ENCODE measurements around the gene DES. TPM values are rescaled to one million over a fixed set of nuclear protein-coding genes. Genes with fewer than 3 reads are reported as not detected.

DES gene
- total RNA-seq, 1 experiment from 2014 or later, result not detected

DNA sequence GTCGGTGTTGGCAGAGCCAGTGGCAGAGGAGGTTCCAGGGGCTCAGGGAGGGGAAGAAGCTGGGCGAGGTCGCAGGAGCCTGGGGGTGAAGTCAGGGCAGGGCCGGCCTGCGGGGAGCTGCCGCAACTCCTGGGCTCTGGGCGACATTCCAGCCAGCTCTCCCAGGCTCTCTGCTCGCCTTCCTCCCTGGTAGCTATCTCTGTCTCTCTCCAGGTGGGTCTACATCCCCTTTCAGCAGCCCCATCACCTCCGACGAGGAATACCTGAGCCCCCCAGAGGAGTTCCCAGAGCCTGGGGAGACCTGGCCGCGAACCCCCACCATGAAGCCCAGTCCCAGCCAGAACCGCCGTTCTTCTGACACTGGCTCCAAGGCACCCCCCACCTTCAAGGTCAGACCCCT, 43.5 kb downstream of the DES start:
- Mint-ChIP-seq H3K27me3 (ENCODE audit: unreplicated experiment) (no peaks in the 10 kb centered on the region), H3K9me3 (ENCODE audit: low read depth, unreplicated experiment) (no peaks in the 10 kb centered on the region), H3K4me1 (ENCODE audit: low read depth, unreplicated experiment) (peaks cover 10% of the 10 kb centered on the region), H3K4me3 (ENCODE audit: low read depth, unreplicated experiment) (no peak overlapping the region), H3K36me3 (ENCODE audit: insufficient read depth, unreplicated experiment) (no peaks in the 10 kb centered on the region), H3K27ac (ENCODE audit: unreplicated experiment) (no peak overlapping the region)
- CTCF ChIA-PET, result interaction anchor here (0.6 kb wide), 2 partner anchors 53 to 1142 kb away, joined by 3 read pairs; no protein-coding TSS in a partner anchor
- BruUV-seq (replicated peaks), result no TSS peak
- no peak for DNase-seq
- TF ChIP-seq, protein P1, sequence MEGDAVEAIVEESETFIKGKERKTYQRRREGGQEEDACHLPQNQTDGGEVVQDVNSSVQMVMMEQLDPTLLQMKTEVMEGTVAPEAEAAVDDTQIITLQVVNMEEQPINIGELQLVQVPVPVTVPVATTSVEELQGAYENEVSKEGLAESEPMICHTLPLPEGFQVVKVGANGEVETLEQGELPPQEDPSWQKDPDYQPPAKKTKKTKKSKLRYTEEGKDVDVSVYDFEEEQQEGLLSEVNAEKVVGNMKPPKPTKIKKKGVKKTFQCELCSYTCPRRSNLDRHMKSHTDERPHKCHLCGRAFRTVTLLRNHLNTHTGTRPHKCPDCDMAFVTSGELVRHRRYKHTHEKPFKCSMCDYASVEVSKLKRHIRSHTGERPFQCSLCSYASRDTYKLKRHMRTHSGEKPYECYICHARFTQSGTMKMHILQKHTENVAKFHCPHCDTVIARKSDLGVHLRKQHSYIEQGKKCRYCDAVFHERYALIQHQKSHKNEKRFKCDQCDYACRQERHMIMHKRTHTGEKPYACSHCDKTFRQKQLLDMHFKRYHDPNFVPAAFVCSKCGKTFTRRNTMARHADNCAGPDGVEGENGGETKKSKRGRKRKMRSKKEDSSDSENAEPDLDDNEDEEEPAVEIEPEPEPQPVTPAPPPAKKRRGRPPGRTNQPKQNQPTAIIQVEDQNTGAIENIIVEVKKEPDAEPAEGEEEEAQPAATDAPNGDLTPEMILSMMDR (IDR thresholded peaks at IDR 0.05; ENCODE audit: unreplicated experiment), result no peak
- intact Hi-C loops (cut with micrococcal nuclease; ENCODE audit: unreplicated experiment), result no loop called here

DNA sequence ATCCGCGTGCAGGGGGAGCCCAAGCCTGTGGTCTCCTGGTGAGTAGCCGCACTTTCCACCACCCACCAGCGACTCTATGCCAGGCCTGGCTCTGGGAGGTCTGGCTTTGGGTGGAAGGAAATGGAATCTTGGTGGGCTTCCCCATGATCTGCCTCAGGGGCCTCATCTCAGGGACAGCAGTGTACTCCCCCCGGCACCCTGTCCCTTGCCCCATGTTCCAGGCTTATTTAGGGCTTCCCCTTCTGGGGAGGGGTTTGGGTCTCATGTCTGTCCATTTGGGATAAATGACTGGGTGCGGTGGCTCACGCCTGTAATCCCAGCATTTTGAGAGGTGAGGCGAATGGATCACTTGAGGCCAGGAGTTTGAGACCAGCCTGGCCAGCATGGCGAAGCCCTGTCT, 44.2 kb downstream of the DES start:
- Mint-ChIP-seq H3K9me3 (ENCODE audit: low read depth, unreplicated experiment) (no peaks in the 10 kb centered on the region), H3K36me3 (ENCODE audit: insufficient read depth, unreplicated experiment) (no peaks in the 10 kb centered on the region), H3K4me3 (ENCODE audit: low read depth, unreplicated experiment) (no peak overlapping the region), H3K27ac (ENCODE audit: unreplicated experiment) (no peak overlapping the region), H3K4me1 (ENCODE audit: low read depth, unreplicated experiment) (peaks cover 16% of the 10 kb centered on the region), H3K27me3 (ENCODE audit: unreplicated experiment) (no peaks in the 10 kb centered on the region)
- TF ChIP-seq, protein P1 (IDR thresholded peaks at IDR 0.05; ENCODE audit: unreplicated experiment), result no peak
- intact Hi-C loops (cut with micrococcal nuclease; ENCODE audit: unreplicated experiment), result no loop called here
- CTCF ChIA-PET, result interaction anchor here (0.6 to 1.1 kb wide), 2 partner anchors 9 to 33 kb away, joined by 4 read pairs; no protein-coding TSS in a partner anchor
- BruUV-seq (replicated peaks), result no TSS peak
- no peak for DNase-seq

DNA sequence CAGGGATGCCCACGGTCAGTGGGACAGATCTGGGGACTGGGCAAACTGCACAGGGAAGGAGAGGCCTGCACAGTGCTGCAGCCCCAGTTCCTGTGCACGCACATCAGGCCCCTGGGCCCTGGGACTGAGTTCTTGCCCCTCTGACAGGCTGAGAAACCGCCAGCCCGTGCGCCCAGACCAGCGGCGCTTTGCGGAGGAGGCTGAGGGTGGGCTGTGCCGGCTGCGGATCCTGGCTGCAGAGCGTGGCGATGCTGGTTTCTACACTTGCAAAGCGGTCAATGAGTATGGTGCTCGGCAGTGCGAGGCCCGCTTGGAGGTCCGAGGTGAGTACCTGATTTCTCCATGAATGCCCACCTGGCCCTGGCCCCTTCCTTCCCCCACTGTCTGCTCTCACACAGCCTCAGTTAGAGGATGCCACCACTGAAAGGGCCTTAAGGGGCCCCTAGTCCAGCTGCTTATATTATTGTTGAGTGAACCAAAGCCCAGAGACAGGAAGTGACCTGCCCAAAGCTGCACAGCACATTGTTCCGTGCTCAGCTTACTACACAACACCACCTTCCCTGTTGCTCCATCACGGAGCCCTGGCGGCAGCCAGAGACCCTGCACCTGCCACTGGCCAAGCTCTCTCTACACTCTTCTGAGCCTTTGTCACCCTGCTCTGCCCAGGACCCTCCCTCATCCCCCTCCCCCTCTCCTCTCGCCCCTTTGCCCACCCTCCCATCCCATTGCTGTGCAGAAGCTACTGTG, 46.3 kb downstream of the DES start:
- no peaks in the 10 kb centered on the region for H3K27me3 Mint-ChIP-seq (ENCODE audit: unreplicated experiment)
- H3K27ac Mint-ChIP-seq (ENCODE audit: unreplicated experiment), result no peak overlapping the region
- H3K9me3 Mint-ChIP-seq (ENCODE audit: low read depth, unreplicated experiment), result no peaks in the 10 kb centered on the region
- no TSS peak for BruUV-seq (replicated peaks)
- H3K36me3 Mint-ChIP-seq (ENCODE audit: insufficient read depth, unreplicated experiment), result no peaks in the 10 kb centered on the region
- intact Hi-C loops (cut with micrococcal nuclease; ENCODE audit: unreplicated experiment), result no loop called here
- CTCF ChIA-PET, result interaction anchor here (1.3 kb wide), 1 partner anchor 13 kb away, joined by 6 read pairs; no protein-coding TSS in a partner anchor
- TF ChIP-seq, protein P1 (IDR thresholded peaks at IDR 0.05; ENCODE audit: unreplicated experiment), result no peak
- peaks cover 13% of the 10 kb centered on the region for H3K4me1 Mint-ChIP-seq (ENCODE audit: low read depth, unreplicated experiment)
- no peak for DNase-seq
- H3K4me3 Mint-ChIP-seq (ENCODE audit: low read depth, unreplicated experiment), result no peak overlapping the region

DNA sequence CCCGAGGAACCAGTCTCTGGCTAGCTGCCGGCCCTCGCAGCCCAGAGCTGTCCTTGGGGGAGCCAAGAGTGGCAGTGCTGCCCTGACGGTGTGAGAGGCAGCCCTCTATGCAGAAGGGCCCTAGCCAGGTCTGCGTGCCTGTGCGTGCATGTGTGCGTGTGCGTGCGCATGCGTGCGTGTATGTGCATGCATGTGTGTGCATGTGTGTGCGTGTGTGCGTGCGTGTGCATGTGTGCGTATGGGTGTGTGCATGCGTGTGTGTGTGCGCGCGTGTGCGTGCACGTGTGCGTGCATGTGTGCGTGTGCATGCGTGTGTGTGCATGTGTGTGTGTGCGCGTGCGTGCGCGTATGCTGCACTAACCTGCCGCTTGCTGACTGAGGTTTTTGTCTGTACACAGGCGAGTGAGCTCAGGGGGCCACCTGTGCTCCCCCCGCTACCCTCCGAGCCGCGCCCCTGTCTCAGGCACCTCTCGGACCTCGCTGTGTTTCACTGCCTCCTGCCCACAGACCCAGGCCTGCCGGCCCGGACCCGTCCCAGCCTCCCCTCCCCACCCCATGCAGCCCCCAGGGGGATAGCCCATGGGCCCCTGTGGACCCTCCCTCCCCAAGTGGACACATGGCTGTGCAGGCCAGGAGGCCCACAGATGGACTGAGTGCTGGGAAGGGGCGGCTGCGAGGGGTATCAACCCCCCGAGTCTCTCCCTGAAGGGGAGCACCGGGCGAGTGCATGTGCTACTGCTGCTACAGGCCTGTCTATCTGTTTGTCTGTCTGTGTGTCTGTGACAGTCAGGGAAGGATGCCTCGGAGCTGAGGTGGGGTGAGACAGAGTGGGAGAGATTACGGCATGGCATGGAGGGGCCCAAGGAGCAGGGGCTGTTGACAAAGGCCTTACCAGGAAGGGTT, 47.7 kb downstream of the DES start:
- Mint-ChIP-seq H3K27ac (ENCODE audit: unreplicated experiment) (no peak overlapping the region), H3K4me3 (ENCODE audit: low read depth, unreplicated experiment) (no peak overlapping the region), H3K27me3 (ENCODE audit: unreplicated experiment) (no peaks in the 10 kb centered on the region), H3K9me3 (ENCODE audit: low read depth, unreplicated experiment) (no peaks in the 10 kb centered on the region), H3K4me1 (ENCODE audit: low read depth, unreplicated experiment) (peaks cover 13% of the 10 kb centered on the region), H3K36me3 (ENCODE audit: insufficient read depth, unreplicated experiment) (no peaks in the 10 kb centered on the region)
- CTCF ChIA-PET, result interaction anchor here (0.6 kb wide), 1 partner anchor 47 kb away, joined by 4 read pairs; no protein-coding TSS in a partner anchor
- TF ChIP-seq, protein P1 (IDR thresholded peaks at IDR 0.05; ENCODE audit: unreplicated experiment), result no peak
- no peak for DNase-seq
- no TSS peak for BruUV-seq (replicated peaks)
- intact Hi-C loops (cut with micrococcal nuclease; ENCODE audit: unreplicated experiment), result no loop called here
